ENCODE measurements around the gene NSG1. TPM values are rescaled to one million over a fixed set of nuclear protein-coding genes. Genes with fewer than 3 reads are reported as not detected.

NSG1 gene
- total and polyA plus RNA-seq, 2 of the 8 experiments (the other 6 are each of a cell fraction or from before 2014, with no cell fraction given) = 35.7 to 61.4 TPM

- TF ChIP-seq SIN3A (conservative IDR thresholded peaks at IDR 0.05 in 1 of 2, IDR thresholded peaks at IDR 0.05 in 1 of 2; ENCODE audit: low read depth in 1 of 2, low read length in 2 of 2) = no peak
- TF ChIP-seq, protein P1, sequence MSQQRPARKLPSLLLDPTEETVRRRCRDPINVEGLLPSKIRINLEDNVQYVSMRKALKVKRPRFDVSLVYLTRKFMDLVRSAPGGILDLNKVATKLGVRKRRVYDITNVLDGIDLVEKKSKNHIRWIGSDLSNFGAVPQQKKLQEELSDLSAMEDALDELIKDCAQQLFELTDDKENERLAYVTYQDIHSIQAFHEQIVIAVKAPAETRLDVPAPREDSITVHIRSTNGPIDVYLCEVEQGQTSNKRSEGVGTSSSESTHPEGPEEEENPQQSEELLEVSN (IDR thresholded peaks at IDR 0.05) = no peak
- no peak for TF ChIP-seq TCF12 (IDR thresholded peaks at IDR 0.05; ENCODE audit: low read depth, low read length)
- no peak for TF ChIP-seq SP2 (IDR thresholded peaks at IDR 0.05; ENCODE audit: low read length)
- no peak for TF ChIP-seq SP1 (IDR thresholded peaks at IDR 0.05; ENCODE audit: low read depth, low read length)
- TF ChIP-seq KDM1A (IDR thresholded peaks at IDR 0.05; ENCODE audit: borderline replicate concordance, low read length) = no peak
These were observed 42.3 kb downstream of the NSG1 start (continued) for GRCh38 chr4:4428966-4429875.

Measured in H1 (cell line).